Amygdala (tissue), 56 donors: Measurements from ENCODE around the gene CTNND2.
"Not testable (repeated sequence)": the region's sequence is repeated elsewhere in the genome, so short reads cannot be mapped to it uniquely, and the experiment has no call there.

Experiments
- DNase-seq, 56 donors: peaks; one replicate each; lab custom pipeline; 2025; lab: John Stamatoyannopoulos, UW

Gene CTNND2

GRCh38 chr5:11075035-11075805 lies 829.0 kb downstream of the CTNND2 start:
- DNase-seq, result peak in 37 of 56 donors; percentile 13 to 72 (median 39)

GRCh38 chr5:11072568-11072967 lies 831.7 kb downstream of the CTNND2 start:
- peak in 17 of 56 donors; percentile 5 to 50 (median 21) for DNase-seq

- no peak for DNase-seq
Observed at GRCh38 chr5:11072076-11072475, 832.2 kb downstream of the CTNND2 start.

- no peak for DNase-seq
Observed at GRCh38 chr5:11069041-11069440, 835.2 kb downstream of the CTNND2 start.

GRCh38 chr5:11065723-11066122 lies 838.5 kb downstream of the CTNND2 start:
- DNase-seq, result not testable (repeated sequence)

GRCh38 chr5:11064763-11065450 lies 839.3 kb downstream of the CTNND2 start:
- no peak for DNase-seq

- DNase-seq, result no peak
Observed at GRCh38 chr5:11062397-11062796, 841.8 kb downstream of the CTNND2 start.

- no peak for DNase-seq
Observed at GRCh38 chr5:11056560-11056959, 847.7 kb downstream of the CTNND2 start.

GRCh38 chr5:11054014-11054413 lies 850.2 kb downstream of the CTNND2 start:
- DNase-seq, result no peak

GRCh38 chr5:11052871-11053270 lies 851.4 kb downstream of the CTNND2 start:
- no peak for DNase-seq

- peak in 5 of 56 donors; percentile 13 to 33 (median 29) for DNase-seq
Observed at GRCh38 chr5:11050596-11051304, 853.5 kb downstream of the CTNND2 start.

- DNase-seq, result no peak
Observed at GRCh38 chr5:11048760-11049159, 855.5 kb downstream of the CTNND2 start.

- DNase-seq, result no peak
Observed at GRCh38 chr5:11047625-11048024, 856.6 kb downstream of the CTNND2 start.

GRCh38 chr5:11047030-11047429 lies 857.2 kb downstream of the CTNND2 start:
- peak in 2 of 56 donors; percentile 15 to 33 for DNase-seq

- peak in 12 of 56 donors; percentile 9 to 68 (median 31) for DNase-seq
Observed at GRCh38 chr5:11046160-11046559, 858.1 kb downstream of the CTNND2 start.

GRCh38 chr5:11045411-11045810 lies 858.8 kb downstream of the CTNND2 start:
- DNase-seq, result no peak

GRCh38 chr5:11044581-11044980 lies 859.7 kb downstream of the CTNND2 start:
- no peak for DNase-seq

- DNase-seq, result no peak
Observed at GRCh38 chr5:11043881-11044280, 860.4 kb downstream of the CTNND2 start.

GRCh38 chr5:11040345-11040744 lies 863.9 kb downstream of the CTNND2 start:
- no peak for DNase-seq

GRCh38 chr5:11038772-11039171 lies 865.5 kb downstream of the CTNND2 start:
- DNase-seq, result peak in 1 of 56 donors; percentile 5

- no peak for DNase-seq
Observed at GRCh38 chr5:11037941-11038340, 866.3 kb downstream of the CTNND2 start.
